Measurements from ENCODE around the gene FEM1A. TPM values are rescaled to one million over a fixed set of nuclear protein-coding genes. Genes with fewer than 3 reads are reported as not detected.

Gene FEM1A
- total RNA-seq, 1 experiment from 2014 or later = 13.4 TPM

DNA sequence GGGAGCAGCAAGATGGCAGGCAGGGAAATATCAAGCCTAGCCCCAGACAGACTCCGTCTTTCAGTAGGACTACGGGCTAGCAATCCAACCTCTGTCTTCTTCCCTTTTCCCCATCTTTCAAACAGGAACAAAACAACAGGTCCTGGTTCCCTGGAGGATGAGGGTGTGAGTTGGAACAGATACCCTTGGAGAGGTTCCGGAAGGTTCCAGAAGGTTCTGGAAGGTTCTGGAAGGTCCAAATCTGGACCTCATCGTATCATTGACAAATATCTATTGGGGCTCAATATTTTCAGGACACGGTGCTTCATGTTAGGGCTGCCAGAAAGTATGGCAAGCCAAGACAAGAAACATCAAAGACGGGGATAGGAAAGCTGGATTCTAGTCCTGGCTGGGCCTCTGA lies 28.5 kb upstream of the FEM1A start:
- H3K9me3 Mint-ChIP-seq (ENCODE audit: unreplicated experiment) = no peaks in the 10 kb centered on the region
- intact Hi-C loops (cut with micrococcal nuclease; ENCODE audit: unreplicated experiment) = no loop called here
- peaks cover 5% of the 10 kb centered on the region for H3K36me3 Mint-ChIP-seq (ENCODE audit: insufficient read depth, unreplicated experiment)
- Histone ChIP-seq H3K36me3 (ENCODE audit: control insufficient read depth, insufficient read depth, low read length) (no peaks in the 10 kb centered on the region), H3K27me3 (replicated peaks; ENCODE audit: control insufficient read depth, insufficient read depth, low read length) (no peaks in the 10 kb centered on the region), H3K9me3 (no peaks in the 10 kb centered on the region), H3K4me1 (peaks cover 8% of the 10 kb centered on the region; the same call in 1 of the 2 replicates), H3K4me3 (ENCODE audit: low read depth, low read length) (no peak overlapping the region)
- DNase-seq = no peak
- no TSS peak for BruUV-seq (replicated peaks)
- H3K4me3 Mint-ChIP-seq (ENCODE audit: unreplicated experiment) = no peak overlapping the region
- H3K4me1 Mint-ChIP-seq (ENCODE audit: low read depth, unreplicated experiment) = no peaks in the 10 kb centered on the region
- POLR2A ChIA-PET = no interaction called here
- TF ChIP-seq, protein P1, sequence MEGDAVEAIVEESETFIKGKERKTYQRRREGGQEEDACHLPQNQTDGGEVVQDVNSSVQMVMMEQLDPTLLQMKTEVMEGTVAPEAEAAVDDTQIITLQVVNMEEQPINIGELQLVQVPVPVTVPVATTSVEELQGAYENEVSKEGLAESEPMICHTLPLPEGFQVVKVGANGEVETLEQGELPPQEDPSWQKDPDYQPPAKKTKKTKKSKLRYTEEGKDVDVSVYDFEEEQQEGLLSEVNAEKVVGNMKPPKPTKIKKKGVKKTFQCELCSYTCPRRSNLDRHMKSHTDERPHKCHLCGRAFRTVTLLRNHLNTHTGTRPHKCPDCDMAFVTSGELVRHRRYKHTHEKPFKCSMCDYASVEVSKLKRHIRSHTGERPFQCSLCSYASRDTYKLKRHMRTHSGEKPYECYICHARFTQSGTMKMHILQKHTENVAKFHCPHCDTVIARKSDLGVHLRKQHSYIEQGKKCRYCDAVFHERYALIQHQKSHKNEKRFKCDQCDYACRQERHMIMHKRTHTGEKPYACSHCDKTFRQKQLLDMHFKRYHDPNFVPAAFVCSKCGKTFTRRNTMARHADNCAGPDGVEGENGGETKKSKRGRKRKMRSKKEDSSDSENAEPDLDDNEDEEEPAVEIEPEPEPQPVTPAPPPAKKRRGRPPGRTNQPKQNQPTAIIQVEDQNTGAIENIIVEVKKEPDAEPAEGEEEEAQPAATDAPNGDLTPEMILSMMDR (IDR thresholded peaks at IDR 0.05; ENCODE audit: insufficient read depth in 1 of 2, low read depth in 1 of 2, low read length in 1 of 2, severe bottlenecking in 1 of 2, unreplicated experiment in 1 of 2) = no peak
- H3K27ac Mint-ChIP-seq (ENCODE audit: unreplicated experiment) = no peak overlapping the region
- H3K27me3 Mint-ChIP-seq (ENCODE audit: insufficient read depth, unreplicated experiment) = peaks cover 10% of the 10 kb centered on the region
- CTCF ChIA-PET = no interaction called here

DNA sequence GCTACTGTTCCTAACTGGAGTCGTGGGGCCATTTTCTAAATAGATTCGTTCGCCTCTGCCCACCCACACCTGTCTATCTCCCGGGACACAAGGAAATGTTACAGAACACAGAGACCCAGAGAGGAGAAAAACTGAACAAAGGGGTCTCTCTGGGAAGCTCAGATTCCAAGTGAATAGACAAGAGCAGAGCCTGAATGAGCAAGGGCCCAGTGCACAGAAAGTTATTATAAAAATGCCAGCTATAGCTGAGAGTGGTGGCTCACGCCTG lies 27.2 kb upstream of the FEM1A start:
- no peak overlapping the region for H3K4me3 ChIP-seq (ENCODE audit: low read depth, low read length)
- no peaks in the 10 kb centered on the region for H3K9me3 ChIP-seq
- Mint-ChIP-seq H3K27ac (ENCODE audit: unreplicated experiment) (no peak overlapping the region), H3K9me3 (ENCODE audit: unreplicated experiment) (no peaks in the 10 kb centered on the region), H3K27me3 (ENCODE audit: insufficient read depth, unreplicated experiment) (peaks cover 10% of the 10 kb centered on the region), H3K4me1 (ENCODE audit: low read depth, unreplicated experiment) (no peaks in the 10 kb centered on the region), H3K36me3 (ENCODE audit: insufficient read depth, unreplicated experiment) (peaks cover 3% of the 10 kb centered on the region), H3K4me3 (ENCODE audit: unreplicated experiment) (no peak overlapping the region)
- peaks cover 8% of the 10 kb centered on the region; the same call in 1 of the 2 replicates for H3K4me1 ChIP-seq
- intact Hi-C loops (cut with micrococcal nuclease; ENCODE audit: unreplicated experiment) = no loop called here
- H3K27me3 ChIP-seq (replicated peaks; ENCODE audit: control insufficient read depth, insufficient read depth, low read length) = no peaks in the 10 kb centered on the region
- POLR2A ChIA-PET = no interaction called here
- no TSS peak for BruUV-seq (replicated peaks)
- DNase-seq = no peak
- CTCF ChIA-PET = interaction anchor here (1.2 kb wide), 1 partner anchor 27 kb away, joined by 6 read pairs; the partner anchor contains the start of gene FEM1A
- no peaks in the 10 kb centered on the region for H3K36me3 ChIP-seq (ENCODE audit: control insufficient read depth, insufficient read depth, low read length)
- TF ChIP-seq, protein P1 (IDR thresholded peaks at IDR 0.05; ENCODE audit: insufficient read depth in 1 of 2, low read depth in 1 of 2, low read length in 1 of 2, severe bottlenecking in 1 of 2, unreplicated experiment in 1 of 2) = no peak

DNA sequence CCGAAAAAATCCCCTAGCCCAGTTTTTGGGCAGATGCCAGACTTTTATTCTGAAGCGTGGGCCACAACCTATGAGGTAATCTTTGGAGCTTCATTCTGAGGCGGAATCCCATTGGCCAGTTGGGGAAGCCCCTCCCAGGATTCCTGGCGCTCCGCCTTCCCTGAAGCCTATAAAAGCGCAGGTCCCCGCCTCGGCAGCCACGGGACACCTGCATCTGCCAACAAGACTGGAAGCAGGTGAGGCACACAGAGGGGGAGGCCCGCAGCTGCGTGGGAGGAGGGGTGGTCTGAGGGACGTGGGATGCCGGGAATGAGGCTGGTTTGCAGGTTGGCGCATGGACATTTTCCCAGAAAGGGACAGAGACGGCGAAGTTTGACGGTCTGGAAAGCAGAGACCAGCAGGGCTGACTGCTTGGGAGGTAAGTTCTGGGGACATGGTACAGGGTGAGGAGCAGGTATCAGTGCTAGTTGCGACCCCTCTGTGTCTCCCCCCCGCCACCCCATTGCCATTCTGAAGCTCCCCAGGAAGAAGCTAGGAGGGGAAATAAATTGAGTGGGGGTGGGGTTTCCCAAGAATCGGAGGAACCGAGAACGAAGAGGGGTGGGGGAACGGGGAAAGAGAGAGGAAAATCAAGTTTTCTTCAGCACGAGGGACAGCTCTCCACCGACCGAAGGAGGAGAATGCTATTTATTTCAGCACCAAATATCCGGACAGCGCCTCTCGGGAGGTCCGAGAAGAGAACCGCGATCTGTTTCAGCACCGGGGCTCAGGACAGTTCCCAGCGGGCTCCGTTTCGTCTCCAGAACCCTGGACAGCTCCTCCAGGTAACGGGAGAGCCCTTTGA lies 22.4 kb upstream of the FEM1A start:
- Histone ChIP-seq H3K4me1 (no peaks in the 10 kb centered on the region), H3K9me3 (no peaks in the 10 kb centered on the region), H3K36me3 (ENCODE audit: control insufficient read depth, insufficient read depth, low read length) (no peaks in the 10 kb centered on the region), H3K27me3 (replicated peaks; ENCODE audit: control insufficient read depth, insufficient read depth, low read length) (no peaks in the 10 kb centered on the region), H3K4me3 (ENCODE audit: low read depth, low read length) (no peak overlapping the region)
- intact Hi-C loops (cut with micrococcal nuclease; ENCODE audit: unreplicated experiment) = no loop called here
- Mint-ChIP-seq H3K4me1 (ENCODE audit: low read depth, unreplicated experiment) (no peaks in the 10 kb centered on the region), H3K9me3 (ENCODE audit: unreplicated experiment) (no peaks in the 10 kb centered on the region), H3K4me3 (ENCODE audit: unreplicated experiment) (no peak overlapping the region), H3K27me3 (ENCODE audit: insufficient read depth, unreplicated experiment) (peaks cover 14% of the 10 kb centered on the region), H3K27ac (ENCODE audit: unreplicated experiment) (no peak overlapping the region), H3K36me3 (ENCODE audit: insufficient read depth, unreplicated experiment) (peaks cover 6% of the 10 kb centered on the region)
- peak; percentile 83 to 91 for DNase-seq
- CTCF ChIA-PET = interaction anchor here (0.7 to 1.1 kb wide), 3 partner anchors 10 to 83 kb away, joined by 3 to 6 read pairs (median 3); partner anchors contain the start of gene FEM1A
- BruUV-seq (replicated peaks) = no TSS peak
- POLR2A ChIA-PET = interaction anchor here (0.5 to 0.6 kb wide), 4 partner anchors 8 to 462 kb away, joined by 3 to 5 read pairs (median 3); partner anchors contain the start of gene PLIN5
- TF ChIP-seq, protein P1 (IDR thresholded peaks at IDR 0.05; ENCODE audit: insufficient read depth in 1 of 2, low read depth in 1 of 2, low read length in 1 of 2, severe bottlenecking in 1 of 2, unreplicated experiment in 1 of 2) = no peak
